AG04450 (cell line): ENCODE data around the gene MLX. TPM values are rescaled to one million over a fixed set of nuclear protein-coding genes. Genes with fewer than 3 reads are reported as not detected.

ENCODE experiments used
- CTCF ChIA-PET: fragments of 300-600, 350-600 bp; formaldehyde crosslinking; extraction: SDS; loops from one replicate; lab custom pipeline; 2022; ENCODE audit warnings: antibody characterized with exemption, inconsistent platforms; lab: Charles Lee
- POLR2A ChIA-PET: fragments of 350-600 bp; formaldehyde crosslinking; extraction: SDS; loops from one replicate; lab custom pipeline; 2021; ENCODE audit warnings: antibody characterized with exemption, inconsistent platforms; lab: Yijun Ruan, JAX
- DNase-seq: peaks from one replicate; pipeline ENCODE4 v3.0.0-alpha.2; 2011; ENCODE audit warnings: low read depth, low spot score
- H3K27ac ChIP-seq: one replicate; pipeline ENCODE4 v1.5.1; 2012; ENCODE audit warnings: low read depth, low read length, control low read depth
- H3K27me3 ChIP-seq: one replicate; pipeline ENCODE4 v1.6.0; 2012; ENCODE audit warnings: low read length; ENCODE audit not compliant: control insufficient read depth, insufficient read depth
- H3K4me3 ChIP-seq: 2 replicates; pipeline ENCODE4 v1.5.1; 2011; ENCODE audit warnings: mild to moderate bottlenecking, low read depth, low read length, control low read depth
- H3K9me3 ChIP-seq: 2 replicates; pipeline ENCODE4 v1.5.1; 2012; ENCODE audit warnings: low read length; ENCODE audit not compliant: control insufficient read depth, insufficient read depth
- CTCF ChIP-seq: IDR thresholded peaks from 2 replicates; pipeline ENCODE4 v1.5.1; 2011; ENCODE audit warnings: low read depth, low read length, control low read depth, inconsistent platforms
- polyA plus RNA-seq: library from polyadenylated mRNA; depleted of rRNA; stranded (reverse); fragments of >200 nt; gene quantifications from 2 replicates; pipeline ENCODE4 v1.2.3, GENCODE V29; 2011

MLX gene
- polyA plus RNA-seq, 1 experiment, result 35.4 TPM

DNA sequence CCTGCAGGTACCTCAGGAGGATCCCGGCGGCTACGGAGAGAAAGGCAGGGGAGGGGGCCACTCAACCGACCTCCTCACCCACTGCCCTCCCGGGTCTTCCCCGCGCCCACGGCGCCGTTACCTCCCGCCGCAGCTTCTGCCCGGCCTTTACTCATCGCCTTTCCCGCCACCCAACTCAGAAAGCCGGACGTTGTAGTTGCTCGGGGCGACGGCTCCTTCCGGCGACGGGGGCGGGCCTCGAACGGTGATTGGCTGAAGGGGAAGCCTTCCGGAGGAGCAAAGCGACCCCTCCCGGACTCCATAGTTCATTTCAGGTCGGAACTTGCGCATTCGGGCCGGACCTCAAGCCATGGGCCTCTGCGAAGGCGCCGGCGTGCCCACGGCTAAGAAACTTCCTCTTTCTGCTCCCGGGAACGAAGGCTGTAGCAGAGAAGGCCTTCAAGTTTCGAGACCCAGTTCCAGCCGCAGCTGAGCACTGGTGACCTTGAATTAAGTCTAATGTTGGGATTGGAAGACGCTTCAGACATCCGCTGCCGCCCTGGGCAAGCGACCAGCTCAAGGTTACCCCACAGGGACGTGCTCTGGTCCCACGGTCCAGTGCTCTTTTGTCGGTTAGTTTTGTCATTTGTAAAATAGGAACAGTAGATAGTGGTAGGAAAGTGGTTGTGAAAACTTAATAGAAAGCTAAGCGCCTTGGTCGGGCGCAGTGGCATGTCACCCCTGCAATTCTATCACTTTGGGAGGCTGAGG is 10.8 kb downstream of the MLX start, which contains the start of gene PSMC3IP:
Gene PSMC3IP, minus strand, starts transcription at position 198 of the 750 bp plus-strand sequence. Its CDS starts 43 bp downstream, at position 155.
- DNase-seq, result peak; percentile 78
- POLR2A ChIA-PET, result interaction anchor here (0.6 to 2.4 kb wide), 11 partner anchors 10 to 736 kb away, joined by 3 to 7 read pairs (median 4); partner anchors contain the start of genes BECN1, PLEKHH3 and VPS25
- H3K4me3 ChIP-seq, result peak within 1 kb of the TSS; percentile 90
- H3K27me3 ChIP-seq, result no peaks in the 10 kb centered on the region
- CTCF ChIA-PET, result interaction anchor here (0.5 to 2.7 kb wide), 31 partner anchors 9 to 420 kb away, joined by 3 to 30 read pairs (median 4); partner anchors contain the start of genes CCR10, COASY, PLEKHH3 and WNK4
- TF ChIP-seq CTCF, result peak; percentile 46
- H3K27ac ChIP-seq, result peak within 1 kb of the TSS; percentile 73
- H3K9me3 ChIP-seq, result no peaks in the 10 kb centered on the region

- Histone ChIP-seq H3K27ac (peak overlapping the region; percentile 2), H3K27me3 (no peaks in the 10 kb centered on the region), H3K9me3 (no peaks in the 10 kb centered on the region), H3K4me3 (peak overlapping the region; percentile 90)
- ChIA-PET POLR2A (interaction anchor here (0.5 to 2.4 kb wide), 11 partner anchors 11 to 246 kb away, joined by 3 to 7 read pairs (median 3); partner anchors contain the start of genes BECN1, PLEKHH3 and VPS25), CTCF (interaction anchor here (0.5 to 2.7 kb wide), 41 partner anchors 9 to 614 kb away, joined by 3 to 30 read pairs (median 4); partner anchors contain the start of genes CCR10, COASY, PLEKHH3 and VPS25)
- DNase-seq, result no peak
- TF ChIP-seq CTCF, result peak; percentile 84
Measured at GRCh38 chr17:42578282-42578869, 11.5 kb downstream of the MLX start.

GRCh38 chr17:42579794-42580551 is 13.1 kb downstream of the MLX start:
- CTCF ChIA-PET, result interaction anchor here (0.8 to 2.7 kb wide), 2 partner anchors 9 to 98 kb away, joined by 3 to 30 read pairs; partner anchors contain the start of gene PLEKHH3
- Histone ChIP-seq H3K27me3 (no peaks in the 10 kb centered on the region), H3K4me3 (no peak overlapping the region), H3K27ac (no peak overlapping the region), H3K9me3 (no peaks in the 10 kb centered on the region)
- POLR2A ChIA-PET, result no interaction called here
- no peak for TF ChIP-seq CTCF
- DNase-seq, result no peak

GRCh38 chr17:42581744-42582270 is 14.9 kb downstream of the MLX start:
- Histone ChIP-seq H3K27ac (no peak overlapping the region), H3K27me3 (no peaks in the 10 kb centered on the region), H3K9me3 (no peaks in the 10 kb centered on the region), H3K4me3 (no peak overlapping the region)
- ChIA-PET CTCF (interaction anchor here (0.9 kb wide), 1 partner anchor 102 kb away, joined by 3 read pairs; no protein-coding TSS in a partner anchor), POLR2A (interaction anchor here (0.6 kb wide), 1 partner anchor 202 kb away, joined by 3 read pairs; no protein-coding TSS in a partner anchor)
- TF ChIP-seq CTCF, result no peak
- DNase-seq, result no peak
